PC-3 (cell line): ENCODE results near the gene PPP1R15A.

ENCODE experiments used
- CTCF ChIP-seq: fragments of 300-600 bp; sonication (generic); conservative IDR thresholded peaks from 2 replicates; pipeline ENCODE4 v1.5.1; 2017; ENCODE audit warnings: antibody characterized with exemption, low read depth, mild to moderate bottlenecking, low read length
- EZH2 ChIP-seq: fragments of 300-600 bp; sonication (generic); IDR thresholded peaks from one replicate; pipeline ENCODE4 v1.6.1; 2017; ENCODE audit warnings: antibody characterized with exemption, mild to moderate bottlenecking, low read length; ENCODE audit not compliant: unreplicated experiment
- EZH2phosphoT487 ChIP-seq: fragments of 300-600 bp; sonication (generic); IDR thresholded peaks from 2 replicates; pipeline ENCODE4 v1.6.1; 2018; ENCODE audit warnings: mild to moderate bottlenecking, antibody characterized with exemption, low read length, borderline replicate concordance

- TF ChIP-seq CTCF (no peak), EZH2phosphoT487 (no peak), EZH2 (no peak)
Measured at GRCh38 chr19:48918071-48918470, 45.9 kb downstream of the PPP1R15A start.
